Astrocyte of the spinal cord (primary cell): Measurements from ENCODE around the gene B9D2.
"Not testable (repeated sequence)": the region's sequence is repeated elsewhere in the genome, so short reads cannot be mapped to it uniquely, and the experiment has no call there.

Experiments used
- DNase-seq: peaks from one replicate; pipeline ENCODE4 v3.0.0; 2011; ENCODE audit warnings: low read depth, low spot score
- H3K4me3 ChIP-seq: 2 replicates; pipeline ENCODE4 v1.5.1; 2011; ENCODE audit warnings: low read depth, mild to moderate bottlenecking, low read length, moderate library complexity
- CTCF ChIP-seq: IDR thresholded peaks from 2 replicates; pipeline ENCODE4 v1.5.1; 2012; ENCODE audit warnings: low read depth, mild to moderate bottlenecking, low read length, inconsistent platforms
- in situ Hi-C: cut with HindIII; loops from 2 replicates; pipeline ENCODE4 v1.10.0; 2017; ENCODE audit warnings: low sequenced_read_pairs

Gene B9D2

GRCh38 chr19:41363753-41364523, at the start of gene B9D2:
Gene B9D2, minus strand, starts transcription at chr19:41364149. Its CDS starts 630 bp downstream, at chr19:41363519.
- in situ Hi-C loops = no loop called here
- no peak for TF ChIP-seq CTCF
- H3K4me3 ChIP-seq = peak within 1 kb of the TSS; percentile 77
- DNase-seq = peak; percentile 98

- H3K4me3 ChIP-seq = no peak overlapping the region
- no peak for TF ChIP-seq CTCF
- in situ Hi-C loops = no loop called here
Measured at GRCh38 chr19:41412953-41413352, 49.0 kb upstream of the B9D2 start.

GRCh38 chr19:41411968-41412265, 48.0 kb upstream of the B9D2 start:
- H3K4me3 ChIP-seq = no peak overlapping the region
- in situ Hi-C loops = no loop called here
- no peak for DNase-seq
- TF ChIP-seq CTCF = no peak

More at GRCh38 chr19:41412953-41413352, 49.0 kb upstream of the B9D2 start:
- DNase-seq = no peak

- in situ Hi-C loops = no loop called here
- no peak for TF ChIP-seq CTCF
- no peak overlapping the region for H3K4me3 ChIP-seq
- DNase-seq = no peak
Measured at GRCh38 chr19:41411100-41411967, 47.4 kb upstream of the B9D2 start.

- no peak for TF ChIP-seq CTCF
- in situ Hi-C loops = no loop called here
- no peak overlapping the region for H3K4me3 ChIP-seq
- no peak for DNase-seq
Measured at GRCh38 chr19:41410336-41411054, 46.5 kb upstream of the B9D2 start.

GRCh38 chr19:41409288-41409687, 45.3 kb upstream of the B9D2 start:
- no peak overlapping the region for H3K4me3 ChIP-seq
- peak; percentile 25 for DNase-seq
- TF ChIP-seq CTCF = no peak
- in situ Hi-C loops = no loop called here

- in situ Hi-C loops, H3K4me3 ChIP-seq, DNase-seq: not testable (repeated sequence)
Measured at GRCh38 chr19:41408846-41409245, 44.9 kb upstream of the B9D2 start.
